ENCODE measurements around the gene TRIM44. TPM values are rescaled to one million over a fixed set of nuclear protein-coding genes. Genes with fewer than 3 reads are reported as not detected.
"Not testable (repeated sequence)": the region's sequence is repeated elsewhere in the genome, so short reads cannot be mapped to it uniquely, and the experiment has no call there.

TRIM44 gene
- total and polyA plus RNA-seq, 8 donors: 5.1 to 65.3 (median 19.1) TPM

DNA sequence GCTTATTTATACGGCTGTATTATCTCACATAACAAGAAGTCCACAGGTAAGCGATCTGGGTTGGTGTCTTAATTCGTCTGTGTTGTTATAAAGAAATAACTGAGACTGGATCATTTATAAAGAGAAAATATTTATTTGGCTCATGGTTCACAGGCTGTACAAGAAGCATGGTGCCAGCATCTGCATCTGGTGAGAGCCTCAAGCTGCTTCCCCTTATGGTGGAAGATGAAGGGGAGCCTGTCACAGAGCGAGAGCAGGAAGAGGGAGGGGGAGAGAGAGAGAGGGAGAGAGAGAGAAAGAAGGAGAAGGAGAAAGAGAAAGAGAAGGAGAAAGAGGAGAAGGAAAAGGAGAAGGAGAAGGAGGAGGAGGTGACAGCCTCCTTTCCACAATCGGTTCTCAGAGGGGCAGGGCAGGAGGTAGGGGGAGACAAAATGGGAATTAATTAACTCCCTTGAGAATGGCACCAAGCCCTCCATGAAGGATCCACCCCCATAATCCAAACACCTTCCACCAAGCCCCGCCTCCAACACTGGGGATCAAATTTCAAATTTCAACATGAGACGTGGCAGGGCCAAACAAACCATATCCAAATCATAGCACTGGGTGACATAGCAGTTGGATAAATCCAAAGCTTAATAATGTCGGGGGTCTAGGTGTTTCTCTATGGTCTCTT, 15.0 kb upstream of the TRIM44 start:
- H3K27me3 ChIP-seq: peaks cover 0 to 3% (median 0%) of the 10 kb centered on the region in 3 donors
- no peak for DNase-seq
- H3K4me1 ChIP-seq: no peaks in the 10 kb centered on the region
- no peak overlapping the region for H3K4me3 ChIP-seq
- H3K9me3 ChIP-seq: no peaks in the 10 kb centered on the region
- 63 to 70% (median 65%) methylated on average over 8 of the region's 8 CpGs for WGBS, 5 donors
- intact Hi-C loops (cut with DNase I; ENCODE audit: low total_unique reads): no loop called here
- H3K36me3 ChIP-seq: no peaks in the 10 kb centered on the region
- TF ChIP-seq POLR2AphosphoS5 (IDR thresholded peaks at IDR 0.05) (no peak), POLR2A (IDR thresholded peaks at IDR 0.05) (no peak), CTCF (IDR thresholded peaks at IDR 0.05) (no peak), EP300 (IDR thresholded peaks at IDR 0.05) (no peak)
- no peak overlapping the region for H3K27ac ChIP-seq

GRCh38 chr11:35650006-35650405, 12.6 kb upstream of the TRIM44 start:
- WGBS, 5 donors: 48 to 65% (median 59%) methylated on average over 1 of the region's 1 CpG
- no peak for DNase-seq
- Histone ChIP-seq H3K36me3 (no peaks in the 10 kb centered on the region), H3K27me3 (no peaks in the 10 kb centered on the region), H3K27ac (no peak overlapping the region), H3K4me1 (no peaks in the 10 kb centered on the region), H3K4me3 (no peak overlapping the region), H3K9me3 (no peaks in the 10 kb centered on the region)
- intact Hi-C loops (cut with DNase I; ENCODE audit: low total_unique reads): no loop called here
- TF ChIP-seq POLR2AphosphoS5 (IDR thresholded peaks at IDR 0.05) (no peak), EP300 (IDR thresholded peaks at IDR 0.05) (no peak), CTCF (IDR thresholded peaks at IDR 0.05) (no peak), POLR2A (IDR thresholded peaks at IDR 0.05) (no peak)

GRCh38 chr11:35650467-35650866, 12.1 kb upstream of the TRIM44 start:
- TF ChIP-seq CTCF (IDR thresholded peaks at IDR 0.05): no peak
- no peak for TF ChIP-seq POLR2A (IDR thresholded peaks at IDR 0.05)
- no peak for TF ChIP-seq POLR2AphosphoS5 (IDR thresholded peaks at IDR 0.05)
- TF ChIP-seq EP300 (IDR thresholded peaks at IDR 0.05): no peak
- Histone ChIP-seq H3K36me3 (no peaks in the 10 kb centered on the region), H3K9me3 (no peaks in the 10 kb centered on the region), H3K4me1 (no peaks in the 10 kb centered on the region), H3K4me3 (no peak overlapping the region), H3K27me3 (no peaks in the 10 kb centered on the region), H3K27ac (no peak overlapping the region)
- intact Hi-C loops (cut with DNase I; ENCODE audit: low total_unique reads): no loop called here
- DNase-seq: no peak
- WGBS, 5 donors: 80 to 87% (median 86%) methylated on average over 4 of the region's 4 CpGs

GRCh38 chr11:35651263-35651662, 11.3 kb upstream of the TRIM44 start:
- Histone ChIP-seq H3K36me3 (no peaks in the 10 kb centered on the region), H3K9me3 (no peaks in the 10 kb centered on the region), H3K27me3 (peaks cover 0 to 6% (median 0%) of the 10 kb centered on the region in 3 donors), H3K4me3 (no peak overlapping the region), H3K4me1 (no peaks in the 10 kb centered on the region), H3K27ac (no peak overlapping the region)
- WGBS, 5 donors: 85 to 89% (median 86%) methylated on average over 3 of the region's 3 CpGs
- TF ChIP-seq EP300 (IDR thresholded peaks at IDR 0.05) (no peak), POLR2A (IDR thresholded peaks at IDR 0.05) (no peak), POLR2AphosphoS5 (IDR thresholded peaks at IDR 0.05) (no peak), CTCF (IDR thresholded peaks at IDR 0.05) (no peak)
- intact Hi-C loops (cut with DNase I; ENCODE audit: low total_unique reads): no loop called here
- no peak for DNase-seq

DNA sequence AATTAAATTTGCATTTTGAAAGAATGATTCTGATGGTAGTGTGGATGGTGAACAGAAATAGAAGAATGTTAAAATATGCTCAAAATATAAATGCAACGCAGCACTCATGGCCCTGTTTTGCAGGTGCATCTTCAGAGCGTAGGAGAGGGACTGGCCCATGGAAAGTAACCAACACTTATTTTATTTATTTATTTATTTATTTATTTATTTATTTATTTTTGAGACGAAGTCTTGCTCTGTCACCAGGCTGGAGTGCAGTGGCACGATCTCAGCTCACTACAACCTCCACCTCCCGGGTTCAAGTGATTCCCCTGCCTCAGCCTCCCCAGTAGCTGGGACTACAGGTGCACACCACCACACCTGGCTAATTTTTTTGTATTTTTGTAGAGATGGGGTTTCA, 9.8 kb upstream of the TRIM44 start:
- intact Hi-C loops (cut with DNase I; ENCODE audit: low total_unique reads); H3K4me3 ChIP-seq; DNase-seq; H3K4me1 ChIP-seq; H3K9me3 ChIP-seq; H3K36me3 ChIP-seq; H3K27ac ChIP-seq: not testable (repeated sequence)
- H3K27me3 ChIP-seq: peaks cover 0 to 18% (median 0%) of the 10 kb centered on the region in 3 donors
- 89 to 93% (median 91%) methylated on average over 5 of the region's 5 CpGs for WGBS, 5 donors
